ENCODE data around the gene CDCA5.

The CDCA5 gene

DNA sequence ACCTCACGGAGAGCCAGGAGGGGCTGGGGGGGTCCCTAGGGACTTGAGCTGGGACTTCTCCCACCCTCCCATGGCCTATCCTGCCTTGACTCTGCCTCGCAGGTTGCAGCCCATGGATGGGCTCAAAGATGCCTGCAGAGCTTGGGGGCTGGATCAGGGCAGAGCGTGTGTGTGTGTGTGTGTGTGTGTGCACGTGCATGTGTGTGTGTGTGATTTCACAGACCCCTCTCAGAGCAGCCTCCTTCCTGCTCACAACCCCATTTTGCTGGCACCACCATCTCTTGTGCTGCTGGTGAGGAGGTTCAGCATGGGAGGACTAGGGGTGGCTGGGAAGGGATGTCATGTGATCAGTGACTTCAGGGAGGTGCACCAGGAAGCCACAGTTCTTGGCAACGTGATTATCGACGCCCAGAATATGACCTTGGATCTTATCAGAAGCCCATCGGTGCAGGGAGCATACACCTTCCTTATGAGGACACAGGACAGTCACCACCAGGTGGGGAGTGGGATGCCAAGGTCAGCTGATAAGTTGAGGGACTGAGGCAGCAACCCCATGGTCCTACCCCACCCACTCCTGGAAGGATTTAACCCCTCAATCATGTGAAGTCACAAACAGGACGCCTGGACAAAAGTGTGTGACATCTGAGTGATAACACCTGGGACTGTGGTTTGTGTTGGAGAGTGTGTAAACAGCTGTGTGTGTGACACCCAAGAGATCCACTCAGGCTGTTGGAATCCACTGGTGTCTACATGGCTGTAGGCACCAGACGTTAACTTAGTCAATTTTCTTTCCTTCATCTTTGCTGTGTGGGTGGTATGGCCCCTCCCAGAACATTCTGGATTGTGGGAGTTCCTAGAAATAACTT, 23.6 kb downstream of the CDCA5 start:
- DNase-seq (ENCODE audit: low read depth), result peak; percentile 7
- no peak for TF ChIP-seq CTCF (conservative IDR thresholded peaks at IDR 0.05; ENCODE audit: low read depth, low read length)
- H3K4me3 ChIP-seq (ENCODE audit: low read depth, low read length), result no peak overlapping the region

GRCh38 chr11:65059523-65059922, 24.3 kb downstream of the CDCA5 start:
- DNase-seq (ENCODE audit: low read depth), result no peak
- no peak for TF ChIP-seq CTCF (conservative IDR thresholded peaks at IDR 0.05; ENCODE audit: low read depth, low read length)

DNA sequence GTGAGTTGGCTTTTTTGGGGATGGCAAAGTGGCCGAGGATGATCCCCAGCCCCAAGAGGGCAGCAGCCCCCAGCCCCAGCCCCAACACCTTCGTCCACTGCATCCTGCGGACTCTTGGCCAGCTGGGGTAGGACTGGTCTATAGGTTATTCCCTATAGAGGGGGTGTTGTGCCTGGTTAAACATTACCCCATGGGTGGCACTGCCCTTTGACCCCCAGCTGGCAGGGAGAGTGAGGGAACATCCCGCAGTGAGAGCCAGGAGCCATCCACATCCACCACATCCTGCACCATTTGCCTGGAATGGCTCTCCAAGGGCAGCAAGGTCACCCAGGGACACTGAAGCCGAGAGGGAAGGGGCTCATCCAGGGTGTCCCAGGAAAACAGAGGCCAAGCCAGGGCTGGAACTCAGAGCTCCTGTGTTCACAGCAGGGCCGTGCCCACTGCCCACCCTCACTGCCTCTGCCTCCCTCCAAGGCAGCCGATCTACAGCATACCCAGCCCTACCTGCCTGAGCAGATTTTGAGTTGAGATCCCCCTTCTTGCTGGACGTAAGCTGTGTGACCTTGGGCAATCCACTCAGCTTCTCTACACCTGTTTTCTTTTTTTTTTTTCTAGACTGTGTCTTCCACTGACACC, 25.3 kb downstream of the CDCA5 start, which contains the start of gene NAALADL1:
NAALADL1 (minus strand) TSS at position 135 of the 636 bp plus-strand sequence; CDS start at position 103, 32 bp downstream.
- no peak within 1 kb of the TSS for H3K4me3 ChIP-seq (ENCODE audit: low read depth, low read length)
- no peak for TF ChIP-seq CTCF (conservative IDR thresholded peaks at IDR 0.05; ENCODE audit: low read depth, low read length)
- DNase-seq (ENCODE audit: low read depth), result no peak

More at GRCh38 chr11:65059523-65059922, 24.3 kb downstream of the CDCA5 start:
- H3K4me3 ChIP-seq (ENCODE audit: low read depth, low read length), result no peak overlapping the region

DNA sequence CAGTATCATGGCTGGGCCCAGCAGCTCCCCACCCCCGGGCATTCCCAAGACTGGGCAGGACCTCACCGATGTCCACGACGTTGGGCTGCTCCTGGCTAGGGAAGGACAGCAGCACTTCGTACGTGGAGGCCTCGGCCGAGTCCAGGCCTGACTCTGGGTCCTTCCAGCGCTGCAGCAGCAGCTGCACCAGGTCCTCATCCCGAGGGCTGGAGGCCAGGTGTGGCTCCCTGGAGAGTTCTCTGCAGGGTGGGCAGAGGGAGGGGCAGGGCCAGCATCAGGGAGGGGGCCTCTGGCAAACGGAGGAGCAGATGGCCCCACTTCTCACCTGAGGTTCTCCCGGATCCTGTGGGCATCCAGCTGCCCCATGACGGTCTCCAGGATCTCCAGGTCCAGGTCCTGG, 25.8 kb downstream of the CDCA5 start:
- no peak overlapping the region for H3K4me3 ChIP-seq (ENCODE audit: low read depth, low read length)
- TF ChIP-seq CTCF (conservative IDR thresholded peaks at IDR 0.05; ENCODE audit: low read depth, low read length), result no peak
- no peak for DNase-seq (ENCODE audit: low read depth)

- H3K4me3 ChIP-seq (ENCODE audit: low read depth, low read length), result no peak overlapping the region
- DNase-seq (ENCODE audit: low read depth), result no peak
- TF ChIP-seq CTCF (conservative IDR thresholded peaks at IDR 0.05; ENCODE audit: low read depth, low read length), result no peak
Measured at GRCh38 chr11:65057526-65057925, 26.3 kb downstream of the CDCA5 start.

GRCh38 chr11:65056999-65057398, 26.8 kb downstream of the CDCA5 start:
- H3K4me3 ChIP-seq (ENCODE audit: low read depth, low read length), result no peak overlapping the region
- DNase-seq (ENCODE audit: low read depth), result no peak
- TF ChIP-seq CTCF (conservative IDR thresholded peaks at IDR 0.05; ENCODE audit: low read depth, low read length), result no peak

All from choroid plexus epithelial cell (primary cell).